HG02678 (cell line): ENCODE data around the gene MYO1E.

ENCODE experiments used
- ATAC-seq: cut with Tn5 transposase; IDR thresholded peaks from one replicate; pipeline ENCODE4 v1.9.1; 2021; ENCODE audit warnings: mild to moderate bottlenecking, moderate library complexity; ENCODE audit not compliant: unreplicated experiment

The MYO1E gene

DNA sequence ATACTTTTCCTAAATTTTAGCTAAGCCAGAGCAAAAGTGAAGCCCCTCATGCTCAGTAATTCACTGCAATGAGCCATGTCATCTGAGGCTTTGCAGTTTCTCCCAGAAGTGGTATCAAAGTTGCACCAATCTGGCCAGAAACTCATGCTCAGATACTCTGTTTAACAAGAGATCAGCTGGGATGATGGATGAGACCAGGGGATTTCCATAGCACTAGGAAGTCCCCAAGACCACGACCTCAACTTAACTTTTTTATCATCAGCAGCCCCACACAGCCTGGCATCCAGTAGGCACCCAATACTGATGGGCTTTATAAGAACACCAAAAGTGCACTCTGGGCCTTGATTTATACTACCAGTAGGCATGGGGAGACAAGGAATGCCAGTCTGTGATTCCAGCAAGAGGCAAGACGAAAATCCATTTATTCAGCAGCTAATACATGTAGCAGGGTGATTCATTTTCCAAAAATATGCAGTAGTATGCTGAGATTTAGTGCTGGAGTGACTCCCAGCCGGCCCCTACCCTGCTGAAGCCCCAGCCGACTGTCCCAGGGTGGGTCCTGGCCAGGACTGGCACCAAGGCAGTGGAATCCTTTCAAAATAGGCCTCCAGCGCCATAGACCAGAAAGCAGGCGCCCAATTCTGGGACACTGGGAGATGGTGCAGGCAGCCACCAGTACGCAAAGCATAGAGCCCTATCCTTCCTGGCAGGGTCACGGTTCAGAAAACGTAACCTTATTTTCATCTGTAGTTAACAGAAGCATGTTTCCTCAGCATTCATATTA is 166.6 kb downstream of the MYO1E start:
- no peak for ATAC-seq

DNA sequence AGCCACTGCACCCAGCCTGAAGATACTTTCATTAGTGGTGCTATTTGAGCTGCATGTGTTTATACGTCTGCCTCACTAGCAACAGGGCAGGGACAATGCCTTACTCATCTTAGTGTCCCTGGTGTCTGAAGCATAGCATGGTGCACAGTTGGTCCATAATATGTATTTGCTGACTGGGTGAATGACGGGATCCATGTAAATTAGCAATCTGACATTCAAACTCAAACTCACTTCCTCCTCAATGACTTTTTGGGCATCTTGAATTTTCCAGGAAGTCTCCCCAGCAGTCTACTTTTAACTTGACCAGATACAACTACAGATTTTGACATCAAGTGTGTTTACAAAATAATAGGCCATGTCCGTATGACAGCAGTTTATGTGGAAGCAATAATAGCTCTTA is 169.0 kb downstream of the MYO1E start:
- ATAC-seq, result no peak

DNA sequence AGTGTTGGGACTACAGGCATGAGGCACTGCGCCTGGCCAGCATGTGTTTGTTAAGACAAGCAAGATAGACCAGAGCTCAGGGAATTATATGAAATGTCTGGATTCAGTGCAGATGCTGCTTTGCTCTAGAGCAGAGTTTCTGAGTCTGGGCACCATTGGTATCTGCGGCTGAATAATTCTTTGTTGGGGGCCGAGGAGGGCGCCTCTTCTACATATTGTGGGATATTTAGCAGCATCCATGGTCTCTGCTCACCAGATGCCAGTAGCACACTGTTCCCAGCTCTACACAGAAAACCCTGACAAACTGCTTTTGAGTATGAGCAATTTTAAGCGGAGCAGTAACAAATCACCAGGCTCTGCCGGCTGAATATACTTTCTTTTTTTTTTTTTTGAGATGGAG is 169.7 kb downstream of the MYO1E start:
- no peak for ATAC-seq

DNA sequence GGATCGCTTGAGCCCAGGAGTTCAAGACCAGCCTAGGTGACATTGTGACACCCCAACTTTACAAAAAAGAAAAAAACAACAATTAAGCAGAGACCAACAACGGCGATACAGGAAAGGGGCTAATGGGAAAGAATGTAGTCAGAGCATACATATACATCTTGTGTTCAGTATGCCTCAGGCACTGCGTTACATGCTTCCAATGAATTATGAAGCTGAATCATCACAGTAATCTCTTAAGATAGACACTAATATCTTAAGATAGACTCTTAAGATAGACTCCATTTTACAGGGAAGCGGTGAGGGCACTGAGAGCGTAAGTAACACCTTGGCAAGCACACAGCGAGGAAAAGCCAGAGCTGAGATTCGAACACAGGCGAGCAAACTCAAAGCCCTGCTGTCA is 172.1 kb downstream of the MYO1E start:
- no peak for ATAC-seq

DNA sequence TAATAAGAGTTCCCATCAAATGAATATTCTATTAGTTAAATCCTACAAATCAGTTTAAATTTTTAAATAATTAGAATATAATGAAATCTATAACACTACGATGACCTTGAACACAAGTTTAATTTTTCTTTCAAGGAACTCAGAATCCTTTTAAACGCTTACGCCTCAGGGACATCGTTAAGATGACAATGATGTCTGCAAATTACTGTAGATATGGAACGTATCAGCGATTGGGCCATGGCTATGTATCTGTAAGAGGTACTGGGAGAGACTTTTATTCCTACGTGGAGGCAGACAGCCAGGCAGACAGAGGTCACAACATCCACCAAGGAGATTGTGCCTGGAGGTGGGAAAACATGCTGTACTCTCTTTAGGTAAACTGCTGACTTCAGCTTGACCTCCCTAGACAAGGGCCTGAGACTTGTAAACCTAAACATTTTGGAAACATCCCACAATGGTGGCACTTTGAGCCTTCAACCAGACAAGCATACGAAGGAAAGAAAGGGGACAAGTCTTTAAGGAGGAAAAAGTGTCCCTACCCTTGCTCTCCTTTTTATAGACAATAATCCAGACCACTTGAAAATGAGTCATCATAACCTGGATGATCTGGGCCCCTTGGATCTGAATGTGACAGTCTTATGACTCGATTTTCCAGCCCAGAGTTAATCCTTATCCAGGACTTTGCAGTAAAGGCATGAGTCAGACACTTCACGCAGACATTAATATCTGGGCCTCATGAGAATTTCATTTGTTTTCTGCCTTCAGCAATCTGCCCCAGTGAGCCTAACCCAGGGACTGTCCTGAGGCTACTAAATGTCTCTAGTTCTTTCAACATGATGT is 172.8 kb downstream of the MYO1E start:
- ATAC-seq, result no peak

DNA sequence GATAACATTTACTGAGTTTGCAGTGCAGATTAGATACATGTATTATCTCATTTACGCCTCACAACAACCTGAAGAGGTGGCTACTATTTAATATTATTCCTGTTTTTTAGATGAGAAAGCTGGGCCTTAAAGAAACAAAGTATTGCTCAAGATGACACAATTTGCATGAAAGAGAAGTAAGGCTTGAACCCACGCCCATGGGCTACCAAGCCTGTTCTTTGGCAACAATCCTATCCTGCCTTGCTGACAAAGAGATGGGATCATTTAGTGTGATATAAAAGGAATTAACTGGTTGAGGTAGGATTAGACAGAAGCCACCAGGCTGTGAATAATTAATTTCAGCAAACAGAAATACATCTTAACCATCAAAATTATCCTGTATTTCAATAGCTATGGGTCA is 175.2 kb downstream of the MYO1E start:
- no peak for ATAC-seq

DNA sequence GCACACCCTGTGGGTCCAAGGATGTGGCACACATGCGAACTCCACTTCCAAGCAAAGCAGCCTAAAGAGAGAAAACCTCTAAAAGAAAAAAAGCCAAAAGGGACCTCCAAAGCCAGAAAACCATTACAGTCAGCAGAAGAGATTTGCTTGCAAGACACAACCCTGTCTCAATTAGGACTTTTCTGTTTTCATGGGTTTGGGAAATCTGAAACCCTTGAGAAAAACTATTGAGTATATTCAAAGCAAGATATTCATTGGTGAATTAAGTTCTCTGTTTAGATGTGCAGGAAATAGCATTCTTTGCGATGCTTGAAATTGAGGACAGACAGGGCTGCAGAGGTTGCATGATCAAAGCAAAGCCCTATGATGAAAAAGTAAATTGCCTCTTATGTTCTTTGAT is 176.3 kb downstream of the MYO1E start:
- ATAC-seq, result no peak

DNA sequence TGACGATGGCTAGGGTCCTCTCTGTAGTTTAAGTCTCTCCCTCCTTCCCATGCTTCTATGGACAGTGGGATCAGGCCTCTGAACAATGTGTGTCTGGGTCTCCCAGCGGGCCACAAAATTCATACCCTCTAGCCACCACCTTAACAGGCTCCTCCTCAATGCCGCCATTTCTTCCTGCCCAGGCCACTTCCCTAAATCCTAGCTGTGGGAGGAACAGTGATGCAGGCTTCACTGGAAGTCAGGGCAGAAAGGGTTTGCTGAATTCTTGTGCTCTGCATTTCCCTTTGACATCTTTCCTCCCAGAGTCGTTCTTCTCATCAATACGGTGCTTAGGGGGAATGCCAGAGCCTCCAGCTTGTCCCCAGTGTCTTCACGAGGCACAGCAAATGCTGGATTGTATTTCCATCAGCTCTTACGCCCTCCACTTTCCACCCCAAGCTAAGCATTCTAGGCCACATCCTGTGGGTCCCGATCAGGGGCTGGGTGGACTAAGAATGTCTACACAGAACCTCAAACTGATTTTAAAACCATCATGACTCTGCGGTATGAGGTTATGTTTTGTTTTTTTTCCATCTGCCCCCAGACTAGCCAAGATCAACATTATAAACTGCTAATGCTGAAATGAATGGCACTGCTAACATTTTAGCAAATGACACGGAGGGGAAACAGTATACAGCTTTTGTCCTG is 177.9 kb downstream of the MYO1E start:
- ATAC-seq, result no peak

DNA sequence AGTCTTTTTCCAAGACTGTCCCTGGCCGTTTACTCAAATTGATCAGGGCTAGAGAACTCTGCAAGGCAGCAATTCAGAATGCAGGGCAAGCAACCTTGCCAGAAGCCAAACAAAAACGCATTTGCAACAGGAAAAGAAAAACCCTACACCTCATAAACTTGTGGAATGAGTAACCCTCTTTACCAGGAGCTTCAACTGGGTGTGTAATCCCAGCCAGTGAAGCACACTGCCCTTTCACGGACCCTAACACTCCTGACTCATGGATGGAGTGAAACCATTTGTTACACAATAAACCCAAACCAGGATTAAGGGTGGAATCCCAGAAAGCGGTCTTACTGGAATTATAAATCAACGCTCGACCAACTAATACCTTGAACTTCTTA is 180.8 kb downstream of the MYO1E start:
- ATAC-seq, result no peak

DNA sequence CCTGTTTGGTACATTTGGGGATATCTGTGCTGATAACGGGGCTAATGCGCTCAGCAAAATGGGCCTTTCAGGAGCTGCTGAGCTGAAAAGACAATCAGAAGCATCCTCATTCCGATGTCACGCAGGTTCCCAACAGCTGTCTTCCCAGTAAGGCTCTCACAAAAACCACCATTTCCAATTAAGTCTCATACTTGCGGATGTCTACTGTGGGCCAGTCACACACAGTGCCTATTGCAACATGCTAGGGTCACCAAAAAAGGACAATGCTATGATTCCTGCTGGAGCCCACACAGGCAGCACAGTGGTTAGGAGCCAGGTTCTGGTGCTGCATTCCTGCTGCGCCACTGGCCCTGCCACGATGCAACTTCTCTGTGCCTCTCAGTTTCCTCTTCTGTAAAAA is 182.4 kb downstream of the MYO1E start:
- no peak for ATAC-seq

DNA sequence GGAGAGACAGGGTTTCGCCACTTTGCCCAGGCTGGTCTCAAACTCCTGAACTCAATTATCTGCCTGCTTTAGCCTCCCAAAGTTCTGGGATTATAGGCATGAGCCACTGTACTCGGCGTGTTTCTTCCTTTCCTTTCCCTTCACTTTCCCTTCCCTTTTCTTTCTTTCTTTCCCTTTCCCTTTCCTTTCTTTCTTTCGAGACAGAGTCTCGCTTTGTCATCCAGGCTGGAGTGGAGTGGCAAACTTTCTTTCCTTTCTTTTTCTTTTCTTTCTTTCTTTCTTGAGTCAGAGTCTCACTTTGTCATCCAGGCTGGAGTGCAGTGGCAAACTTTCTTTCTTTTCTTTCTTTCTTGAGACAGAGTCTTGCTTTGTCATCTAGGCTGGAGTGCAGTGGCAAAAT is 183.4 kb downstream of the MYO1E start:
- ATAC-seq, result no peak

DNA sequence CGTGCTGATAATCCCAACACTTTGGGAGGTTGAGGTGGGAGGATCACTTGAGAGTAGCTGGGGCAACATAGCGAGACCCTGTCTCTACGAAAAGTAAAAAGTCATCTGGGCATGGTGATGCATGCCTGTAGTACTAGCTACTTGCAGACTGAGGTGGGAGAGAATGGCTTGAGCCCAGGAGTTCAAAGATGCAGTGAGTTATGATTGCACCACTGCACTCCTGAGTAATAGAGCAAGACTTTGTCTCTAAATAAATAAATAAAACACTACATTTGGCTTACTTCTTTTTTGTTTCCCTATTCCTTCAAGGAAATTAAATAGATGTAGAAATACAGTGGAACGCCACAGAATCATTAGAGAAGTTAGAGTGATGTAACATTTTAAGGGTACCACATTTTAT is 186.2 kb downstream of the MYO1E start:
- no peak for ATAC-seq

DNA sequence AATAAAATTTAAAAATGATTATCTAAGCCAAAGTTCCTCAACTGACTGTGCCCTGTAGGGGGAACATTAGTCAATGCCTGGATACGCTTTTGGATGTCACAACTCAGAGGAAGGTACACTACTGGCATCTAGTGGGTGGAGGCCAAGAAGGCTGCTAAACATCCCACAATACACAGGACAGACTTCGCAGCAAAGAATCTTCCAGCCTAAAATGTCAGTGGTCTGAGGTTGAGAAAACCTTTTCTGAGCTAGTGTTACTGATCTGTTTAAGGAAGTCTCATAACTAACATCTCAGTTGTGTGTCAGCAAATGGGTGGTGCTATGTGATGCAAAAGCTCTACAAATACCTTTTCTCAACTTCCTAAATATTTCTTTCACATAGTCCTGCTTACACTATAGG is 186.9 kb downstream of the MYO1E start:
- no peak for ATAC-seq

DNA sequence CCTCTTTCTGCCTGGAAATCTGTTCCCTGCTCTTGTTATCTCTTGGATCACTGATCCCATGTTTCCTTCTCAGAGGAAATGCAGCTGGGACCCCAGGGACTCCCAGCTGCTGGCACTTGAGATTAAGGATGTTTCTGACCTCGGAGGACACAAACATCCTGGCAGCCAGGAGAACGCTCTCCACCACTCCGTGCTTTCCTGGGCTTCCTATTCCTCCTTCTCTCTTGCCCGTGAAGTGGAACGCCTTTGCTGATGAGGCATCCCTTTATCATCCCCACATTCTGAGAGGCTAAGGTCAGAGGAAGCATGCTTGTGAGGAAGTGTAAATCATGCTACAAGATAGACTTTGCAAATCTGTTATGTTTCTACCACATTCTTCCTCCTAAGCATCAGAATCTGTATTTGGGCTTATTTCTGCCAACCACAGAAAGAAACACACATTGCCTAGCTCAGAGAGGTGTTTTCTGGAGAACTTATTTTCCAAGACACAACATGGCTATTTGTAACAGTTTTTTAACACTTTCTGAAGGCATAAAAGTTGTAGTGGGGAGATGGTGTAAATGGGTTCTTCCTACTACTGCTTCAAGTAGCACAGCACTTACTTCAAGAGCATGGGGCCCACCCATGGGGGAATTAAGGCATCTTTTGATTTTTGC is 191.6 kb downstream of the MYO1E start:
- no peak for ATAC-seq

DNA sequence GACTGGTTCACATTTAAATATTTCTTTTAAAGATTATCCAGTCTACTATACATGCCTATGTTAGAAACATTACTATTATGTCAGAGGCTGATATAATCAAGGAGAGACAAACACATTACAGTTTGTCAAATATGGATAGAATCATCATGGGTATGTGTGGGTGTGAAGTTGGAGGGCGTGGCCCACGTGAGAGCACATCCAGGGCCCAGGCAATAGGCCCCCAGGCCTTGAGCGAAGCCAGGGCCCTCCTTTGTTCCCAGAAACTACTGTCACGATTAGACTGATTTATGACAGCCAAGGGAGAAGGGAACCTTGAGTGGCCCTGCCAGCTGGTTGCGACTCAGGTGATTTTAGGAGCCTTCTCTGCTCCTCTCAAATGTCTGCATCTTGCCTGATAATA is 193.0 kb downstream of the MYO1E start:
- ATAC-seq, result no peak

DNA sequence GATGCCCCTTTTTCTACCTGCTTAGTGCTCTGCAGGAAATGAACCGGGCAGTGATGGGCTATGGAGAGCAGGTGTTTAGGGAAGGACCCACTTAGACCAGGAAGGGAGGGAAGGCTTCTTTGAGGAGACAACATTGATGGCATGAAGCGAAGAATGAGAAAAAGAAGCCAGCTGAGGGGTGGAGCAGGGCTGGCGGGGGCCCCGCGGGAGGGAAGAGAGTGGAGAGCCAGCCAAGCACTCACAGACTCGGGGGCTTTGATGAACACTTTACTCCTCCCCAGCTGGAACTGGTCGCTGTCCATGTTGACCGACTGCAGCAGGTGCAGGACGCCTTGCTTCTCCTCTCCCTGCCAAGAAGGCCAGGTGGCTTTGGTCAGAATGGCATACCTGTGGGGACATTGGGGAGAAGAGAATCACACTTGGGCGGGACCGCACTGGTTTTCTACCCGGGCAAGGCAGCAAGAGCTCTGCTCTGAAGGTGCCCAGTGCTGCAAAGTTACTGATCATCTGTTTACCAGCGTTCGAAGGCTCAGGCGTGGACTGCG is 194.4 kb downstream of the MYO1E start:
- no peak for ATAC-seq

DNA sequence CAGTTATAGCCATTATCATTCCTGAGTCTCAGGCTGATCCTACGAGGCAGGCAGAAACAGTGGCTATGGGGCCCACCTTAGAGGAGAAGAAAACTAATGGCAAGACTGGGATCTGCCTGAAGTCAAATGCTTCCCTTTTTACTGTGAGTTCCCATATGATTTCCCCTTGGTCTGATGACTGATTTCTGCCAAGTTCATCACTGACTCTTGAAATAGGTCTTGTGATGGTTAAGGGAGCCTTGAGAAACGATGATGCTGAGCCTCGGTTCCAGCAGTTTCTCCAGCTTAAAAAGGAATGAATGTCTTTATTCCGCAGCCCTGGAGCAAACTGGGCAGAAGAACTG is 195.4 kb downstream of the MYO1E start:
- no peak for ATAC-seq

DNA sequence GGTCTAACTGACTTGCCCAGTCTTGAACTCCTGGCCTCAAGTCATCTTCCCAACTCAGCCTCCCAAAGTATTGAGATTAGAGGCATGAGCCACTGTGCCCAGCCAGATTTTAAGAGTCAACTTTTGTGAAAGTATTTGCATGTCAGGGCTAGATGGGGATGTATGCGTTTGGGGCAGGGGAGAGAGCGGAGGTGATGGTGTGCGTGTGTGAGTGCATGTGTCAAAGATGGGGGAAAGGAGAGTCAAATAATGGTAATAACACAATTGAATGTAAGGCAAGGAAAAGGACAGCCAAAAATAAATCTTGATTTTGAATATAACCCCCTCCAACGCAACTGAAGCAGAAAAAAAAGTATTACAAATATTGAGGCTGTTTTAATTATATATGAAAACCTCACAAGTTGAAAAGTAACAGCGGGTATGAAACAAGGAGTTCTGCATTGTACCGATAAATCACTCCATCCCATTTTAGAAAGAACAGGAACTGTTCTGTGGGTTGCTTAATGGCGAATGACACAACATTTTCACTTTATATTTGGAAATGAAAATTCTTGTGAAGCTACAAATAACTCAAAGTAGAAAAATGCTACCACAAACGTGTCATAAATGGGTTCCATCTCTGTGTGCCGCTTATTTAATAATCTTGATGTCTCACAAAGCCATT is 195.9 kb downstream of the MYO1E start:
- ATAC-seq, result no peak

DNA sequence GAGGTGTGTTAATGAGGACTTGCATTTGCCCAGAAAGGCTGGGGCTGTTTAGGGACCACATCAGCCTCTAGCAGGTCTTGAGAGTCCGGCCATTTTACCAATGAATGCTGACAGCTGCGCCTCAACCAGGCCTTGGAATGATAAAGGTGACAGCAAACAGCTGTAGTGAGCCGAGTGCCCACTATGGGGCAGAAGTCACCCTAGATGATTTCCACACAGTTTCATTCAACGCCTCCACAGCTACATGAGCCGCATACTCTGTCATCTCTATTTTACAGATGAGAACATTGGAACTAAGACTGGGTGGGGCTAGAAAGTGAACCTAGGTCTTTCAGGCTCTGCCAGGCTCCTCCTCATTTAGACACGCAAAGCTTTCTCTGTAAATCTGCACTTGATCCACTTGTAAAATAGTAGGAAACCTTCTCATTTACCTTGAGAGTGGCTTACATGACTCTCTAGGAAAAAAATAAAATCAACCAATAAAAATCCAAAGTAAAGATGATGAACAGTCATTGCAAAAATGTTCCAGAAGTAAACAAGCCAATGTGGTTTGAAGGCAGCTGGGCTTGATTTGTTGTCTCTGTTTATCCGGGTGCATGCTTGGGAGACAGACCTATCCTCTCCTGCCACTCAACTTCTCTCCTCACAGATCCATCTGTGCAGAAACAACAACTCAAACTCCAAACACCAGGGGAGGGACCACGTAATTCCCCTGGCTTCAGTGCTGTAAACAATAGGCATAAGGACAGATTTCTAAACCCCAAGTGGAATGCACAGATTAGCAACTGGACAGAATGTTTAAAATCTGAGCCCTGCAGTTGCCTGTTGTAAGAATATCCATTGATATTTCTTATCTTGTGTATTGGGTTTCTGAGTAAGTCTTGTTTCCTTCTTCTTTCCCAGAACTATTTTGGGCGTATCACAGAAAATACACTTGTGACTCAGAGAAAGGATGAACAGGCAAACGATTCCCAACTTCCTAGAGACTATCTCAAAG is 197.5 kb downstream of the MYO1E start:
- no peak for ATAC-seq
